ENCODE measurements around the gene ADARB1.

The ADARB1 gene

DNA sequence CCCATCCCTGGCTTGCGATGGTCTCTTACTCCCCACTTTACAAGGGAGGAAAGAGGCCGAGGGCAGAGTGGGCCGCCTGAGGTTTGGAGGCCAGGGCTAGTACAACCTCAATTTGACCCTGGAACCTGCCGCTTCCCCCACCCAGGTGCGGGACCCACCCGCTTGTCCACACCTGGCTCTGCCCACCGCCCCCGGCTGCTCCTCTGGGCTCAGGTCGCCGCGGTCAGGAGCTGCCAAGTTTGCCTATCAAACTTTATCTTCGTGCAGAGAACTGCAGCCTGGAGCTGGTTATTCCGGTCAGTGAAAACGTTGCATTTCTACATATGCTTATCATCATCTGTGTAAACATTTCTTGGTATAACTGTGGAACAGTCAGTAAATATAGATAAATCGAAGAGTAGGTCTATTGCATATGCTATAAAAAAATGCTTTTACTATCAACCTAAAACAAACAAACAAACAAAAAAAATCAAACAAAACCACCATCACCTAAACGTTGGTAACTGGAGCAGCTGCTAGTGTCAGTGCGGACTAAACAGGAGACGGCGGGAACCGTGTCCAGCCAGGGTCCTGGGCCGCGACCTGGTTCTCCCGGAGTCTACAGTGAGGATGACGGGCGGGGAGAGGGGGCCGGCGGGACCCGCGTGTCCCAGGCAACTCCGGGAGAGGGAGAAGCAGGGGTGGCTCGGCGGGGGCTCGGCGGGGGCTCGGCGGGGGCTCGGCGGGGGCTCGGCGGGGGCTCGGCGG is 906 bp upstream of the ADARB1 start:
- Mint-ChIP-seq H3K27ac (peak overlapping the region; percentile 84), H3K4me1 (peaks cover 34% of the 10 kb centered on the region), H3K27me3 (no peaks in the 10 kb centered on the region), H3K4me3 (peak overlapping the region; percentile 87), H3K36me3 (ENCODE audit: low read depth) (peaks cover 4% of the 10 kb centered on the region), H3K9me3 (no peaks in the 10 kb centered on the region)
- ATAC-seq, result no peak
- DNase-seq, result no peak

DNA sequence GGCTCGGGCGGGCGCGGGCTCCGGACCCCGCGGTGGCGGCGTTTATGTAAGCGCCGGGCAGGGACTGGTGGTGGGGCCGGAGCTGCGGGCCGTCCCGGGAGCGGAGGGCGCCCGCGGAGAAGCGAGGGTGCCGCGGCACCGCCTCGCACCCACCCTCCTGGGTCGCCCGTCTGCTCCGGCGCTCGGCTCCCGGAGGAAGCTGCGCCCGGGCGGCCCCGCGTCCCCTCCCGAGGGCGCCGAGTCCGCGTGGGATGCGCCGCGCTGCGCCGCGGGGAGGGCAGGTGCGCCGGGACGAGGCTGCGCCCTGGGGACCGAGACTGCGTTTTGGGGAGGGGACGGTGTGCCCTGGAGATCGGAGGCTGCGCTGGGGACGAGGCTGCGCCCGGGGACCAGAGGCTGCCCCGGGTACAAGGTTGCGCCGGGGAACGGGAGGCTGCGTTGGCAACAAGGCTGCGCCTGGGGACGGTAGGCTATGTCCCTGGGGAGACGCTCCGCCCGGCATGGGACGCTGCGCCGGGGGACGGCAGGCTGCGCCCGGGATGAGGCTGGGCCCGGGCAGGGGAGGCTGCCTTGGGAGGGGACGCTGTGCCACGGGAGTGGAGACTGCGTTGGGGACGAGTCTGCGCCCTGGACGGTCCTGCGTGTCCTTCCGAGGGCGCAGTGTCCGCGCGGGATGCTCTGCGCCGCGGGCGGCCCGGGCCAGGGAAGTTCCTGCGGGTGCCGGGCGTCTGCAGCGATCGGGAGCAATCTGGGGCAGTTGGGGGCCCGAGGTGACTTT is 627 bp downstream of the ADARB1 start:
- peaks cover 5% of the 10 kb centered on the region for H3K36me3 Mint-ChIP-seq (ENCODE audit: low read depth)
- no peaks in the 10 kb centered on the region for H3K27me3 Mint-ChIP-seq
- peak; percentile 11 for ATAC-seq
- H3K9me3 Mint-ChIP-seq, result no peaks in the 10 kb centered on the region
- DNase-seq, result peak; percentile 46
- peak overlapping the region; percentile 91 for H3K4me3 Mint-ChIP-seq
- peak overlapping the region; percentile 82 for H3K27ac Mint-ChIP-seq
- peaks cover 50% of the 10 kb centered on the region for H3K4me1 Mint-ChIP-seq

DNA sequence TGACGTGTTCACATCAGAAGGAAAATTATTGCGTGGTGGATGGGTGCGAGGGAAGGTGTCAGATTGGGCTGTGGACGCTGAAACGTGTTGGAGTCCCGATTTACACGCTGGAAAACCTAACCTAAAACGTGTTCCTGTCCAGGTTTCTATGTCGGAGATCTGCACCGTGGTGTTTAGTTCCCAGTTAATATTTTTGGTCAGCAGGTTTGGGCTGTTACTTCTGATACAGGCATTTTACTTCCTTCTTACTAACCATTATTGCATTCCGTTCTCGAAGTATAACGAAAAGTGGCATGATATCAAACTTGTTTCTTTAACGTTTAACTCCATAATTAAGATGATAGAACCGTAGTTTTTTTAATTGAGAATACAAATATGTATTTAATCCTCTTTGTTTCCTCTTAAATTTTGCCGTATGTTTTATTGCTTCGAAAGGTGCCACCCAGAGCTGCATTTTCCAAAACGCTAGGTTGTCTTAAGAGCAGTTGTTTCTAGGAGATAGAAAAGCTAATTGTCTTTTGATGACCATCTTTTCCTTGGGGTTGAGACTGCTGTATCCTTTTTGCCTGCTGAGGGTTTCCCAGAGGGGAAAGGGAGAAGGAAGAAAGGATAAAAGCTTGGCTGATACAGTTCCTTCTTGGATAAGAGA is 1.3 kb downstream of the ADARB1 start:
- Mint-ChIP-seq H3K4me1 (peaks cover 56% of the 10 kb centered on the region), H3K4me3 (peak overlapping the region; percentile 91), H3K9me3 (no peaks in the 10 kb centered on the region), H3K36me3 (ENCODE audit: low read depth) (peaks cover 8% of the 10 kb centered on the region), H3K27ac (peak overlapping the region; percentile 82), H3K27me3 (no peaks in the 10 kb centered on the region)
- ATAC-seq (no peak), DNase-seq (no peak)

DNA sequence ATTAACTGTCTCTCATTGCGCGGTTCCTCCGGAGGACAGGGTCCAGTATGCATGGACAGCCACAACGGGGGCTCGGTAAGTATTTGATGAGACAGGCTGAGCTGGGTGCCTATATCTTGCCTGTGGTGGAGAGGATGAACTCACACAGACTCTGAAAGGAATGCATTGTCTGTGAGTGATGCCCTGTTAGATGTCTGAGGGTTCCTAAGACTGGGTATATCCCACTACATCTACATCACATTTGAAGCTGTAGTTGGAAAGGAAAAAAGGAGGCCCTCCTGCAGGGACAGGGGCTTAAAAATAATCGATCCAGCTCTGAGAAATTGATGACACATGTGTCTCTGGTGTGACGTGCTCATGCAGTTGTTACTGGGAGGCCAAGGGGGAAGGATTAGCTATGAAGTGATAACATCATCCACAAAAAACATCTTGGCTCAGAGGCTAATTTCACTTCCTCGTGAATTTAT is 1.9 kb downstream of the ADARB1 start:
- H3K4me3 Mint-ChIP-seq, result peak overlapping the region; percentile 91
- H3K9me3 Mint-ChIP-seq, result no peaks in the 10 kb centered on the region
- peak overlapping the region; percentile 82 for H3K27ac Mint-ChIP-seq
- DNase-seq (no peak), ATAC-seq (no peak)
- peaks cover 61% of the 10 kb centered on the region for H3K4me1 Mint-ChIP-seq
- H3K36me3 Mint-ChIP-seq (ENCODE audit: low read depth), result peaks cover 13% of the 10 kb centered on the region
- no peaks in the 10 kb centered on the region for H3K27me3 Mint-ChIP-seq

DNA sequence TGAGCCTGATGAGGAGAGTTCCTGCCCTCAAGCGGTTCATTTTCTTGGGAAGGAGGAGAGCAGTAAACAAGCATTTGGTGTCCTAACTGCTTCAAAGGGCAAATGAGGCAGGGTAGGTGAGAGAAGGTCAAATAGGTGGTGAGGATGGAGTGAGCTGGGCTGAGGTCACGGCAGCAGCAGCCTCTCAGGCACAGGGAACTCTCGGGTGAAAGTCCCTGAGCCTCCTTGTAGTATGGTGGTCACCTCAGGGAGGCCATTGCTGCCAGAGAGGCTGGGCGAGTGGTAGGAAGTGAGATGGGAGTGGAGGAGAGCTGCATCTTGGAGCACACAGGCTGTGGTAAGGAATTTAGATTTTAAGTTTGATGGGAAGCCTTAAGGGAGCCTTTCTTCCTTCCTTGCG is 4.0 kb downstream of the ADARB1 start:
- H3K4me3 Mint-ChIP-seq, result peak overlapping the region; percentile 14
- H3K27me3 Mint-ChIP-seq, result no peaks in the 10 kb centered on the region
- peaks cover 81% of the 10 kb centered on the region for H3K4me1 Mint-ChIP-seq
- no peaks in the 10 kb centered on the region for H3K9me3 Mint-ChIP-seq
- peak overlapping the region; percentile 95 for H3K27ac Mint-ChIP-seq
- ATAC-seq, result no peak
- H3K36me3 Mint-ChIP-seq (ENCODE audit: low read depth), result peaks cover 30% of the 10 kb centered on the region
- DNase-seq, result no peak

DNA sequence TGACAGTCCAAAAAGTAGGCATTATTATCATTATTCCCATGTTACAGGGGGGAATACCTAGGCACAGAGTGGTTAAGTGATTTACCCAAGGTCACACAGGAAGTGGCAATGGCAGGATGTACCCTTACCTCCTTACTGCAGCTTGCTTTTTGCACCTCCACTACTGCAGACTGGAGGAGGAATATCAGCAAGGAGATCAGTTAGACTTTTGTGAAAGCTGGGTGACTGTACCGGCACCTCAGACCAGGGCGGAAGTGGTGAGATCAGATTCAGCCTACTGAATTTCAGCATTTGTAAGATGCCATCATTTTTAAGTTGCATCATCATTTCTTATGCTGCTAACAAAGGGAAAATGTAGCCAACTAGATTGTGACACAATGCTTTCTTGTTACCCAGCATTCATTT is 4.5 kb downstream of the ADARB1 start:
- Mint-ChIP-seq H3K27ac (peak overlapping the region; percentile 95), H3K4me1 (peaks cover 83% of the 10 kb centered on the region), H3K9me3 (no peaks in the 10 kb centered on the region), H3K36me3 (ENCODE audit: low read depth) (peaks cover 29% of the 10 kb centered on the region), H3K4me3 (peak overlapping the region; percentile 58), H3K27me3 (no peaks in the 10 kb centered on the region)
- ATAC-seq, result peak; percentile 86
- peak; percentile 65 for DNase-seq

DNA sequence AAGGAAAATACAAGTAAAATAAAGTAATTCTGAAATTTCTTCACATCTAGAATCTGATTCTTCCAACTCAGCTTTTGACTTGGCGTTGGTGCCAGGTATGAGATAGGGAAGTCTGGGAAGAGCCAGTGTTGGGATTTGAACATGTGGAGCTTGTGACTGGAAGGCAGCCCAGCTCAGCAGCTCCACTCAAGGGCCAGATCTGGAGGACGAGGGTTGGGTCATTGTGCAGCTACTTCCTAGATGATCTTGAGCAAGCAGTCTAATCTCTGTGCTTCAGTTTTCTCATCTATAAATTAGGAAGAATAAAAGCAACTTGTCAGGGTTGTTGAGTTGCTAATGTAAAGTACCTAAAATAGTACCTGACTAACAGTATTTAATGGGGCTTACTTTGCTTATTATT is 5.0 kb downstream of the ADARB1 start:
- DNase-seq, result no peak
- peak overlapping the region; percentile 58 for H3K4me3 Mint-ChIP-seq

DNA sequence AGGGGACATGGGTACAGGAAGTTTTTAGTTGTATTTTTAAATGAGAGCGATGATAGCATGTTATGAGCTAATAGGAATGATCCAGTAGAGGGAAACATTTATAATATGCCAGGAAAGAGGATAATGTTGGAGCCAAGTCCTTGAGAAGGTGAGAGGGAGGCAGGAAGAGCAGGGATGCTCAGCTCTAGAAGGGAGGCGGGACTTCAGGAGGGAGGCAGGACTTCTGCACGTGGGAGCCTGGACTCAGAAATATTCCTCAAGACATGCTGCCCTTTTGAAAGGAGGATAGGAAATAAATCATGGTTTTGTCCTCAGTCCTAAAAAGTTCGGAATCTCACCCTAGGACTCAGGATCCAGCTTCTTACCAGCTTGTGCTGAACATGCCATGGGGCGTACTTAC is 5.9 kb downstream of the ADARB1 start:
- H3K27me3 Mint-ChIP-seq, result no peaks in the 10 kb centered on the region
- ATAC-seq (no peak), DNase-seq (no peak)
- H3K9me3 Mint-ChIP-seq, result no peaks in the 10 kb centered on the region
- peaks cover 97% of the 10 kb centered on the region for H3K4me1 Mint-ChIP-seq
- peak overlapping the region; percentile 95 for H3K27ac Mint-ChIP-seq
- peak overlapping the region; percentile 58 for H3K4me3 Mint-ChIP-seq
- peaks cover 31% of the 10 kb centered on the region for H3K36me3 Mint-ChIP-seq (ENCODE audit: low read depth)

More for the DNA sequence above, 5.0 kb downstream of the ADARB1 start:
- Mint-ChIP-seq H3K27ac (peak overlapping the region; percentile 95), H3K4me1 (peaks cover 88% of the 10 kb centered on the region), H3K9me3 (no peaks in the 10 kb centered on the region), H3K27me3 (no peaks in the 10 kb centered on the region), H3K36me3 (ENCODE audit: low read depth) (peaks cover 29% of the 10 kb centered on the region)
- ATAC-seq, result no peak

DNA sequence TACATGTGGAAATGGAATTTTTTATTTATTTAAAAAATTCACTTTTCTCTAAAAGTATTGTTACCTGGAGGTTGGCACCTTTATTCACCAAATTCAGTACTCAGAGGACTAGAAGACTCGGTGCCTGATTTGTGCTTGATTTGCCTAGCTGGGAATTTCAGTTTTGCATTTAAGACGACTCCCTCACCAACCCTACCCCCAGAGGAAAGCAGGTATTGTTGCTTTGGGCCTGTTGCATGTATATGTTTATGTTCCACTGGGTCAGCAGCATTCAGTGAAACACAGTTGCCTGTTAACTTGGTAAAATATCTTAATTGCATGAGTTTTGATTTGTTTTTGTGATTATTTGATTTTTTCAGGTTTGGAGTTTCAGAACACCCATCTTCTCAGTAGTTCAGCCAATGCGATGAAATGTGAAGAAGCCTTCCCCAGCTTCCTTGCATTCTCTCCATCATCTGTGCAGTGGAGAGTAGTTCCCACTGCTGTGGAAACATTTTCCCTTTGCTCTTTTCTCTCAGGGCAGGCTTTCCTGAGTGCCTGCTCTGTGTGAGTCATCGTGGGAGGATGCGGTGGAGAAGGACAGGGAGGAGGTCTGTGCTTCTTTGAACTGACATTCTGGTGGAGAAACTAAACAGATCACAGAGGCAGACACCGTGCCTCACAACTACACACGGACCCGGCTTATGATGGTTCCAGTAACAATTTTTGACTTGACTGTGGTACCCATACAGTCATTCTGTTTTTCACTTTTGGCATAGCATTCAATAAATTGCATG is 6.4 kb downstream of the ADARB1 start:
- Mint-ChIP-seq H3K27ac (peak overlapping the region; percentile 61), H3K4me1 (peaks cover 98% of the 10 kb centered on the region), H3K36me3 (ENCODE audit: low read depth) (peaks cover 31% of the 10 kb centered on the region), H3K9me3 (no peaks in the 10 kb centered on the region), H3K27me3 (no peaks in the 10 kb centered on the region), H3K4me3 (peak overlapping the region; percentile 52)
- peak; percentile 38 for DNase-seq
- peak; percentile 49 for ATAC-seq

DNA sequence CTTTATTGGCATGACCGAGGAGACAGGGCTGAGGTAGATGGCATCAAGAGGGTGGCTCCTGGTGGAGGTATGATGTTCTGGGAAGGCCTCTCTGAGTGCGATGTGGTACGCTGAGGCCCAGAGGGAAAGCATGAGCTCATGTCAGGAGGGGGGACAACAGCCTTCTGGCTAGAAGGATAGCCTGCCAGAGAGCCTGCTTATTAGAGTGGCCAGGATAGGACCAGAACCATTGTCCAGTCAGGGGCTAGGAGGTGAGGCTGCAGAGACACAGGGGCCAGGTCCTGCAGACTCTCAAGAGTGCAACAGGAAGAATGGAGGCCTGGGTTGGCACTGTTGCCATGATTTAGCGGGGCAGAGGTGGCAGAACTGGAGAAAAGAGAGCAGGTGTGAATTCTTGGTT is 7.3 kb downstream of the ADARB1 start:
- no peak for ATAC-seq
- Mint-ChIP-seq H3K4me3 (peak overlapping the region; percentile 52), H3K36me3 (ENCODE audit: low read depth) (peaks cover 31% of the 10 kb centered on the region), H3K27me3 (no peaks in the 10 kb centered on the region), H3K27ac (peak overlapping the region; percentile 61), H3K9me3 (no peaks in the 10 kb centered on the region), H3K4me1 (peaks cover 98% of the 10 kb centered on the region)
- no peak for DNase-seq

DNA sequence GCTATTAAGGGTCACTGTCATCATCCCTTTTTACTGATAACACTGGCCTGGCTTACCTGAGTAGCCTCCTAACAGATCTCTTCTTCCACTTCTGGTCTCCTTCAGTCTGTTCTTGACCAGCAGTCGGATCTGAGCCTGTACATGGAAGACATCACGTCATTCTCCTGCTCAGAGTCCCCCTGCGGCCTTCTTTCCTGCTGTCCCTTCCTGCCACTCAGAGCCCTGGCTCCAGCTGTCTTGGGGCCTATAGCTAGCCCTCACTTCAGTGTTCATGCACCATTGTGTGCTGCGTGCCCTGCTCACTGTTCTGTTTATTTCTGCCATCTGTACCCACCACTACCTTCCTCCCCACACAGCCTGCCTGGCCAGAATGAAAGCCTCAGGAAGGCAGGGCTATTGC is 8.4 kb downstream of the ADARB1 start:
- Mint-ChIP-seq H3K4me1 (peaks cover 99% of the 10 kb centered on the region), H3K4me3 (no peak overlapping the region)

DNA sequence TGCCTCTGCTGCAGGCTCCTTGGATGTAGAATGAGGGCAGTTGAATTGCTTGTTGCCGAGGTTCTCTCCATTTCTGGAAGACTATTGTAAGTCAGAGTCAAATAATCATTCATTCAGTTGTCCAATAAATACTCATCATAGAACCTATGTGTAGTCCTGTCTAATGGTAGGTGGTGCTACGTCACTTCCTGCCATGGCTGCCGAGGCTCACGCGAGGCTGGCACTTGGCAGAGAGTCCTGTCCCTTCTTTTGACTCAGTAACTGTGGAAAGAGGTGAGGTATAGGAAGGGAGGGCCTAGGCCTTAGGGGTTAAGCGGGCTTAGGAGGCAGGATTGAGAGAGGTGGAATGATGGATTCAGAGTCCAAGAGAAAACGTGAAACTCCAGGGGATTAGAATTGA is 9.7 kb downstream of the ADARB1 start:
- peaks cover 99% of the 10 kb centered on the region for H3K4me1 Mint-ChIP-seq
- ATAC-seq, result no peak

More for the DNA sequence above, 8.4 kb downstream of the ADARB1 start:
- DNase-seq, result no peak
- H3K27me3 Mint-ChIP-seq, result no peaks in the 10 kb centered on the region
- ATAC-seq, result no peak
- H3K36me3 Mint-ChIP-seq (ENCODE audit: low read depth), result peaks cover 31% of the 10 kb centered on the region
- no peaks in the 10 kb centered on the region for H3K9me3 Mint-ChIP-seq
- H3K27ac Mint-ChIP-seq, result no peak overlapping the region

DNA sequence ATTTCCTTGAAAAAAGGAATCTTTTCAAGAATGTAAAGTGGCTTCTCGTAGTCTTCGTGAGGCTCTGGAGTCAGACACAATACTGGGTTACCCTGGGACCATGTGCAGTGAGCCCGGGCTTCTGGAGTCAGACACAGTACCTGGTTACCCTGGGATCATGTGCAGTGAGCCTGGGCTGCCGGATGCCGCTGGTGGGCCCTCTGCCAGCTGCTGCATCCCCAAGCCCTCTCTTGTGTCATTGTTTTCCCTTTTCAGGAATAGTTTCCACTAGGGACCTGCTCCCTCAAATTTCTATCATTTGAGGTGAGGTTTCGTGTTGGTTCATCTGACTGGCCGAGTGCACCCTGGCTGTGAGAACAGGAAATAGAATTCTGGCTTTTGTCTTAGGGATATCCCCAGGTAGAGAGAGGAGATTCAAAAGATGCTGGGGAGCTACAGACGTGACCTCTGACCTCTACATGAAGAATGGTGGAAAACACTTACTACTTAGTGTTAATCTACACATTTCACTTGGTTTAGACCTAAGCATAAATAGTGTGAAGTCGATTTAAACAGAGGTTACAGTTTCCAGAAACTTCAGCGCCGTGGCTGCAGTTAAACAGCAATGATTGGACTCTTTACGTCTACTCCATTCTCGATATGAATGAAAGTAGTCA is 10.6 kb downstream of the ADARB1 start:
- Mint-ChIP-seq H3K27me3 (no peaks in the 10 kb centered on the region), H3K4me3 (no peak overlapping the region), H3K4me1 (peaks cover 96% of the 10 kb centered on the region)

More for the DNA sequence above, 9.7 kb downstream of the ADARB1 start:
- Mint-ChIP-seq H3K9me3 (no peaks in the 10 kb centered on the region), H3K27me3 (no peaks in the 10 kb centered on the region), H3K36me3 (ENCODE audit: low read depth) (peaks cover 33% of the 10 kb centered on the region), H3K4me3 (no peak overlapping the region), H3K27ac (peak overlapping the region; percentile 44)
- no peak for DNase-seq

More for the DNA sequence above, 10.6 kb downstream of the ADARB1 start:
- DNase-seq (no peak), ATAC-seq (no peak)
- H3K36me3 Mint-ChIP-seq (ENCODE audit: low read depth), result peaks cover 31% of the 10 kb centered on the region
- no peaks in the 10 kb centered on the region for H3K9me3 Mint-ChIP-seq
- H3K27ac Mint-ChIP-seq, result peak overlapping the region; percentile 44

Data from activated naive CD8-positive, alpha-beta T cell treated with anti-CD3 and anti-CD28 coated beads, Interleukin-2, amount 50 U/mL, for 24 hours (primary cell).